Epithelial cell of esophagus (primary cell): ENCODE measurements around the gene RTN4RL2.

ENCODE experiments used
- DNase-seq: peaks from one replicate; pipeline ENCODE4 v3.0.0; 2010; ENCODE audit warnings: low read depth
- H3K4me3 ChIP-seq: 2 replicates; pipeline ENCODE4 v1.5.1; 2011; ENCODE audit warnings: mild to moderate bottlenecking, low read length, control low read depth
- TF ChIP-seq, protein P1 (sequence below): IDR thresholded peaks from 2 replicates; pipeline ENCODE4 v1.5.1; 2011; ENCODE audit warnings: low read depth, mild to moderate bottlenecking, low read length, control low read depth, inconsistent platforms; ENCODE audit not compliant: insufficient read depth; ENCODE audit errors: missing control alignments

Gene RTN4RL2

DNA sequence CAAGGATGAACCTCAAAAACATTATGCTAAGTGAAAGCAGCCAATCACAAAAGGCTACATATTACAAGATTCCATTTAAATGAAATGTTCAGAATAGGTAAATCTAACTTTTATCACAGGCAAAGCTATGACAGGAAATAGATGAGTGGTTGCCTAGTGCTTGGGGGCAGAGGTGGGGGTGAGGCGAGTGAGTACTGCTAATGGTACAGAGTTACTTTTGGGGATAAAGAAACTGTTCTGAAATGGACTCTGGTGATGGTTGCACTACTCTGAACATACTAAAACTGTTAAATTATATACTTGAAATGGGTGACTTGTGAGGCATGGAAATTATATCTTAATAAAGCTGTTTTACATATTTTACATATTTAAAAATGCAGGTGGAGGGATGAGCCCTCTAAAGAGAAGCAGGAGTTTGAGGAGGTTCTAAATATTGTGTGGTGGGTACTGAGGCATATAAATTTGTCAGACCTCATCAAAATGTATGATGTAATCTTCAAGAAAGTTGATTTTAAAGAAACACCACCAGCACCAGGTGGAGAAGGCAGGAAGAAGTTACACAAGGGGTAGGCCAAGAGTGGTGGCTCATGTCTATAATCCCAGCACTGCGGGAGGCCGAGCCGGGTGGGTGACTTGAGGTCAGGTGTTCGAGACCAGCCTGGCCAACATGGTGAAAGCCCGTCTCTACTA lies 51.6 kb downstream of the RTN4RL2 start:
- TF ChIP-seq, protein P1, sequence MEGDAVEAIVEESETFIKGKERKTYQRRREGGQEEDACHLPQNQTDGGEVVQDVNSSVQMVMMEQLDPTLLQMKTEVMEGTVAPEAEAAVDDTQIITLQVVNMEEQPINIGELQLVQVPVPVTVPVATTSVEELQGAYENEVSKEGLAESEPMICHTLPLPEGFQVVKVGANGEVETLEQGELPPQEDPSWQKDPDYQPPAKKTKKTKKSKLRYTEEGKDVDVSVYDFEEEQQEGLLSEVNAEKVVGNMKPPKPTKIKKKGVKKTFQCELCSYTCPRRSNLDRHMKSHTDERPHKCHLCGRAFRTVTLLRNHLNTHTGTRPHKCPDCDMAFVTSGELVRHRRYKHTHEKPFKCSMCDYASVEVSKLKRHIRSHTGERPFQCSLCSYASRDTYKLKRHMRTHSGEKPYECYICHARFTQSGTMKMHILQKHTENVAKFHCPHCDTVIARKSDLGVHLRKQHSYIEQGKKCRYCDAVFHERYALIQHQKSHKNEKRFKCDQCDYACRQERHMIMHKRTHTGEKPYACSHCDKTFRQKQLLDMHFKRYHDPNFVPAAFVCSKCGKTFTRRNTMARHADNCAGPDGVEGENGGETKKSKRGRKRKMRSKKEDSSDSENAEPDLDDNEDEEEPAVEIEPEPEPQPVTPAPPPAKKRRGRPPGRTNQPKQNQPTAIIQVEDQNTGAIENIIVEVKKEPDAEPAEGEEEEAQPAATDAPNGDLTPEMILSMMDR: no peak
- DNase-seq: no peak
- no peak overlapping the region for H3K4me3 ChIP-seq

DNA sequence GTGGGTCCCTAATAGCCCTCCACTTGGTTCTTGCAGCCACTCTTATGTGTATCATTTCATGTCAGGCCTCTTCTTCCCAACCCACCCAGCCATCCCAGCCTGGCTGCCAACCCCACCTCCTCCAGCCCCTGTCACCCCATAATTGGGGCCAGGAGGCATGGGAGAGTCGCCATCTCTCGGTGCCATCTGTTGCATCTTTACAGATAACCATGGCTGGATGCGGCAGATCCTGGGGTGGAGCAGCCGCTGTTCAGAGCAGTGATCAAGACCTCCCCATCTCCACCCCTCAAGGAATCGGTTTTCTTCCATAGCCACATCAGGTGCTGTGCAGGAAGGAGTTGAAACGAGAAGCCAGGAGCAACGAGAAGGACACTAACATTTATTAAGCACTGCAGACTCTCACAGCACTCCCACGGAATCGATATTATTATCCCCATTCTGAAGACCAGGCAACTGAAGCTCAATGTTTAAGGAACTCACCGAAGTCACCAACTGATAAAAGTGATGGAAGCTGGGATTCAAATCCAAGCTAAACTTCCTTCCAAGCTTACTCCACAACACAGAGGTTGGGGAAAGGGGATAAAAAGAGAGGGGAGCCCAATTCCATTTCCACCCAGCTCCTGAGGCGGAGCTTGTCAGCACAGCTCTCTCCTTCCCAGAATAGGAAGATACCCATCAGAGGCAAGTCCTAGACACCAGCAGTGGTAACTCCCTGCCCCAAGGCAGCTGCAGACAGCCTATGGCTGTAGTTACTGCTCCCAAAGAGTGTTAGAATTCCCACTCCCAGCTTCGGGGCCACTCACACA lies 52.5 kb downstream of the RTN4RL2 start:
- TF ChIP-seq, protein P1: no peak
- DNase-seq: no peak
- H3K4me3 ChIP-seq: no peak overlapping the region

DNA sequence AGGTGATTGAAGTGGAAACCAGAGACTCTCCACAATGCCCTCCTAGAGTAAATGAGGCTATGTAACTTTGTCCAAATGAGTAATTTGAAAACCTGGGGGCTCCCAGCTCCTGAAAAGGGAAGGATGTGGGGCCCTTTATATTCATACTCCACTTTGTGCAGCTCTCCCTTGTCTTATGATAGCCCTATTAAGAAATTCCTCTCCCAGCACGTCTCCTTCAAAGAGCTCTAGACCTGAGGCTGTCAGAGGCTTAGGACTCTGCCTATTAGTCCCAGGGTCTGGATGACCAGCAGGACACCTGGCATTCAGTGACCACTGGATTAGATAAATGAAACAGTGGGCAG lies 53.1 kb downstream of the RTN4RL2 start:
- TF ChIP-seq, protein P1: no peak
- H3K4me3 ChIP-seq: no peak overlapping the region
- no peak for DNase-seq

DNA sequence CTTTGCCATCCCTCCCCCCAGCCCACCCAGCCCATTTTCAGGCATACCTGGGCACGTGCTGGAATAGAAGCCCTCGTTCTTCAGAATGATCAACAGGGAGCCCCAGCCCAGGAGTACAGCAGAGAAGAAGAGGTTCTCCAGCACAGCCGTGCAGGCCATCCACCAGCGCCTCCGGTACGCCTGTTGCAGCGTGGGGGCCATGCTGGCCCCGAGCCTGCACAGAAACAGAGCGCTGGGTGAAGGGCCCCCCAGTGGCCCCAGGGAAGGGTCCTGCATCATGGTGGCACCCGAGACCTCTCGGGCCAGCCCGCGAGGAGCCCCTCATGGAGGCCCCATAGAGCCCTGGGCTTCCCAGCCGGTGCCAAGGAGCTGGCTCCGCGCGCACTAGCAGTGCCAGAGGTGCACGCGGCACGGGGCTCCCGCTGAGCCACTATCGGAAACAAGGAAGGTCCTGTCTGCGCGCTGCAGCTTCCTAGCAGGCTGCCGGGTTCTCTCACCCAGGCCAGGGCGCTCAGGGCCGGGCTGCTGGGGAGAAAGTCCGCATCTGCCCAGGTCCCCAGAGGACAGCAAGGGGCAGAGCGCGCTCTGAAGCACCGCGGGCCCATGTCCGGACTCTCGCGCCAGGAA lies 53.7 kb downstream of the RTN4RL2 start:
- TF ChIP-seq, protein P1: no peak
- DNase-seq: peak; percentile 39
- H3K4me3 ChIP-seq: peak overlapping the region; percentile 57

GRCh38 chr11:57514538-57515331 lies 54.4 kb downstream of the RTN4RL2 start:
- DNase-seq: no peak
- H3K4me3 ChIP-seq: peak overlapping the region; percentile 57
- TF ChIP-seq, protein P1: no peak

DNA sequence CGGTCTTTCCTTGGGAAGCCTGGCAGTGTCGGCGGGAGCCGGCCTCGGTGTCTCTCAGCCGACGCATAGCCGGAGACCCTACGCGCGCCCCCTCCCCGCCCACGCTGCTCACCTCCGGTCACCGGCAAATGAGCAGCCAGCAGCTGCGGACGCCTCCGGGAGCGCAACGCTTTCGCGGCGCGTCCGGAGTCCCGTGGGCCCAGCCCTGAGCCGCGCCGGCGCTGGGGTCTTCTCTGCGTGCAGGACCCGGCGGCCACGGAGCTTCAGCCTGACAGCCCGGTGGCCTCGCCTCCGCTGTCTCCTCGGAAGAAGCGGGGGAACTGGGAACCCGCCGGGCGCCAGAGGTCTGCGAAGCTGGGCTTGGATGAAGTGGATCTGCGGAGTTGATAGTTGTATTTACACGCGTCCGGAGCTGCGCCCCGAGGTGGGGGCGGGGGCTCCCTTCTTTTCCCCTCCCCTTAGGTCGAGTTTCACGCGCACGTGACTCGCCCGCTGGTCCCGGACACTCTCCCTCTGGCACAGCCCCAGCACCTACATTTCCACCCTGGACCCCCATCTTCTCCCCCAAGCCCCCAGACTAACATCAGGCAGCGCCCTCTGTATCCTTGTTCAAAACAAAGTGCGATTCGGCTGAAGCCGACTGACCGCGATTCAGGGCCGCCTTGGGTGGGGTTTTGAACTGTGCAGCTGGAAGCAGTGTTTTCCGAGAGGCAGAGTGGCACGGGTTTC lies 55.2 kb downstream of the RTN4RL2 start, which contains the start of gene SLC43A1:
Gene SLC43A1, minus strand, starts transcription at position 371 of the 729 bp plus-strand sequence. CDS start 1,591 bp downstream, outside the sequence.
- TF ChIP-seq, protein P1: peak; percentile 4

More for the DNA sequence above, 55.2 kb downstream of the RTN4RL2 start, which contains the start of gene SLC43A1:
- peak within 1 kb of the TSS; percentile 57 for H3K4me3 ChIP-seq
- peak; percentile 27 for DNase-seq
